Loucy (cell line): Measurements from ENCODE around the gene VAV3.

Experiments
- H2AFZ ChIP-seq: fragments of 200-600 bp; sonication (generic); 2 replicates; pipeline ENCODE4 v1.6.0; 2016; ENCODE audit warnings: antibody characterized with exemption, mild to moderate bottlenecking, low read length, moderate library complexity
- H3F3A ChIP-seq: fragments of 200-600 bp; 2 replicates; pipeline ENCODE4 v1.6.0; 2016; ENCODE audit warnings: antibody characterized with exemption, low read depth, mild to moderate bottlenecking
- H3K27me3 ChIP-seq: fragments of 200-600 bp; sonication (generic); 2 replicates; pipeline ENCODE4 v1.6.1; 2014; ENCODE audit warnings: low read length, mild to moderate bottlenecking; ENCODE audit not compliant: insufficient read depth, poor library complexity, severe bottlenecking
- H3K36me3 ChIP-seq: fragments of 200-600 bp; sonication (generic); 2 replicates; pipeline ENCODE4 v1.6.1; 2016; ENCODE audit warnings: low read length; ENCODE audit not compliant: insufficient read depth
- H3K4me1 ChIP-seq: fragments of 200-600 bp; sonication (generic); 2 replicates; pipeline ENCODE4 v1.5.1; 2014; ENCODE audit warnings: low read length, mild to moderate bottlenecking; ENCODE audit not compliant: insufficient read depth, poor library complexity, severe bottlenecking
- H3K4me2 ChIP-seq: fragments of 200-600 bp; sonication (generic); 2 replicates; pipeline ENCODE4 v1.6.0; 2014; ENCODE audit warnings: antibody characterized with exemption, low read length, low read depth, mild to moderate bottlenecking; ENCODE audit not compliant: poor library complexity, severe bottlenecking
- H3K4me3 ChIP-seq: fragments of 200-600 bp; sonication (generic); 2 replicates; pipeline ENCODE4 v1.5.1; 2014; ENCODE audit warnings: low read length, mild to moderate bottlenecking, mixed read lengths; ENCODE audit not compliant: poor library complexity, severe bottlenecking
- H3K79me2 ChIP-seq: fragments of 200-600 bp; sonication (generic); 2 replicates; pipeline ENCODE4 v1.6.1; 2014; ENCODE audit warnings: low read length; ENCODE audit not compliant: insufficient read depth
- H3K9ac ChIP-seq: fragments of 200-600 bp; sonication (generic); 2 replicates; pipeline ENCODE4 v1.6.0; 2014; ENCODE audit warnings: mild to moderate bottlenecking, low read depth, low read length, moderate library complexity; ENCODE audit not compliant: poor library complexity, severe bottlenecking
- H3K9me2 ChIP-seq: fragments of 200-600 bp; sonication (generic); replicated peaks from 2 replicates; pipeline ENCODE4 v1.6.1; 2016; ENCODE audit warnings: low read depth, low read length, mixed read lengths
- H3K9me3 ChIP-seq: fragments of 200-600 bp; sonication (generic); 2 replicates; pipeline ENCODE4 v1.6.1; 2014; ENCODE audit warnings: mild to moderate bottlenecking, antibody characterized with exemption, low read length, low read depth; ENCODE audit not compliant: insufficient read depth
- H4K20me1 ChIP-seq: fragments of 200-600 bp; sonication (generic); 2 replicates; pipeline ENCODE4 v1.6.0; 2014; ENCODE audit warnings: antibody characterized with exemption, low read length, mild to moderate bottlenecking; ENCODE audit not compliant: insufficient read depth, poor library complexity, severe bottlenecking
- EZH2phosphoT487 ChIP-seq: fragments of 200-600 bp; IDR thresholded peaks from 2 replicates; pipeline ENCODE4 v1.6.1; 2018; ENCODE audit warnings: antibody characterized with exemption, mild to moderate bottlenecking, moderate library complexity, borderline replicate concordance
- TF ChIP-seq, protein P1 (sequence below): fragments of 200-600 bp; sonication (generic); conservative IDR thresholded peaks from 2 replicates; pipeline ENCODE4 v1.5.1; 2014; ENCODE audit warnings: mild to moderate bottlenecking, antibody characterized with exemption, low read length

Gene VAV3

GRCh38 chr1:107674486-107674885 is 290.5 kb downstream of the VAV3 start:
- H3K4me3 ChIP-seq, result no peak overlapping the region
- TF ChIP-seq, protein P1, sequence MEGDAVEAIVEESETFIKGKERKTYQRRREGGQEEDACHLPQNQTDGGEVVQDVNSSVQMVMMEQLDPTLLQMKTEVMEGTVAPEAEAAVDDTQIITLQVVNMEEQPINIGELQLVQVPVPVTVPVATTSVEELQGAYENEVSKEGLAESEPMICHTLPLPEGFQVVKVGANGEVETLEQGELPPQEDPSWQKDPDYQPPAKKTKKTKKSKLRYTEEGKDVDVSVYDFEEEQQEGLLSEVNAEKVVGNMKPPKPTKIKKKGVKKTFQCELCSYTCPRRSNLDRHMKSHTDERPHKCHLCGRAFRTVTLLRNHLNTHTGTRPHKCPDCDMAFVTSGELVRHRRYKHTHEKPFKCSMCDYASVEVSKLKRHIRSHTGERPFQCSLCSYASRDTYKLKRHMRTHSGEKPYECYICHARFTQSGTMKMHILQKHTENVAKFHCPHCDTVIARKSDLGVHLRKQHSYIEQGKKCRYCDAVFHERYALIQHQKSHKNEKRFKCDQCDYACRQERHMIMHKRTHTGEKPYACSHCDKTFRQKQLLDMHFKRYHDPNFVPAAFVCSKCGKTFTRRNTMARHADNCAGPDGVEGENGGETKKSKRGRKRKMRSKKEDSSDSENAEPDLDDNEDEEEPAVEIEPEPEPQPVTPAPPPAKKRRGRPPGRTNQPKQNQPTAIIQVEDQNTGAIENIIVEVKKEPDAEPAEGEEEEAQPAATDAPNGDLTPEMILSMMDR, result no peak
- TF ChIP-seq EZH2phosphoT487, result no peak
- H3K9ac ChIP-seq, result no peak overlapping the region
- no peaks in the 10 kb centered on the region for H3F3A ChIP-seq
- H3K9me3 ChIP-seq, result no peaks in the 10 kb centered on the region
- peaks cover 49% of the 10 kb centered on the region for H3K36me3 ChIP-seq
- no peaks in the 10 kb centered on the region for H3K79me2 ChIP-seq
- H2AFZ ChIP-seq, result no peak overlapping the region
- peaks cover 2% of the 10 kb centered on the region for H3K4me1 ChIP-seq
- no peaks in the 10 kb centered on the region for H4K20me1 ChIP-seq
- no peaks in the 10 kb centered on the region for H3K27me3 ChIP-seq
- no peaks in the 10 kb centered on the region for H3K9me2 ChIP-seq
- H3K4me2 ChIP-seq, result no peak overlapping the region

GRCh38 chr1:107673006-107673405 is 292.0 kb downstream of the VAV3 start:
- Histone ChIP-seq H3K4me1 (peaks cover 2% of the 10 kb centered on the region), H3K9me2 (no peaks in the 10 kb centered on the region), H3K4me3 (no peak overlapping the region), H3K4me2 (no peak overlapping the region), H3K9ac (no peak overlapping the region), H3F3A (no peaks in the 10 kb centered on the region), H3K9me3 (no peaks in the 10 kb centered on the region), H4K20me1 (no peaks in the 10 kb centered on the region), H3K27me3 (no peaks in the 10 kb centered on the region), H3K36me3 (peaks cover 63% of the 10 kb centered on the region), H2AFZ (no peak overlapping the region), H3K79me2 (no peaks in the 10 kb centered on the region)
- TF ChIP-seq, protein P1, result no peak
- no peak for TF ChIP-seq EZH2phosphoT487

- H2AFZ ChIP-seq, result no peak overlapping the region
- H3K36me3 ChIP-seq, result peaks cover 68% of the 10 kb centered on the region
- no peaks in the 10 kb centered on the region for H4K20me1 ChIP-seq
- H3K27me3 ChIP-seq, result no peaks in the 10 kb centered on the region
- H3K4me3 ChIP-seq, result no peak overlapping the region
- no peaks in the 10 kb centered on the region for H3F3A ChIP-seq
- peaks cover 2% of the 10 kb centered on the region for H3K4me1 ChIP-seq
- no peak for TF ChIP-seq EZH2phosphoT487
- TF ChIP-seq, protein P1, result no peak
- H3K9ac ChIP-seq, result no peak overlapping the region
- H3K9me2 ChIP-seq, result no peaks in the 10 kb centered on the region
- H3K9me3 ChIP-seq, result no peaks in the 10 kb centered on the region
- no peaks in the 10 kb centered on the region for H3K79me2 ChIP-seq
- no peak overlapping the region for H3K4me2 ChIP-seq
These were observed 294.5 kb downstream of the VAV3 start for GRCh38 chr1:107670397-107671040.
